Psoas muscle (tissue), 8 donors: ENCODE results near the gene ACVR2A. TPM values are rescaled to one million over a fixed set of nuclear protein-coding genes. Genes with fewer than 3 reads are reported as not detected.
A peak's percentile ranks its signal among the peaks of the same experiment; 100 is the strongest.

Experiments
- ATAC-seq, 4 donors: fragments of 200-7000 bp; cut with Tn5 transposase; one replicate each; pipeline ENCODE4 v1.9.1; 2020; ENCODE audit warnings: moderate library complexity in 3 of 4, mild to moderate bottlenecking in 2 of 4
- DNase-seq, 2 donors: peaks; one replicate each; pipeline ENCODE4 v3.0.0-alpha.2; 2020
- H3K27ac ChIP-seq: fragments of 200-600 bp; one replicate; pipeline ENCODE4 v1.8.0; 2022
- H3K27me3 ChIP-seq, 3 donors: fragments of 200-600 bp in 1 of 3; one replicate each; pipeline versions ENCODE4 v1.6.1 to v1.8.0; 2013 to 2022; ENCODE audit warnings: low read length in 2 of 3, mild to moderate bottlenecking in 2 of 3, moderate library complexity in 1 of 3; ENCODE audit not compliant: insufficient read depth in 3 of 3
- H3K36me3 ChIP-seq, 2 donors: fragments of 200-600 bp in 1 of 2; one replicate each; pipeline versions ENCODE4 v1.6.1 to v1.8.0; 2013 to 2022; ENCODE audit warnings: low read depth in 1 of 2, mild to moderate bottlenecking in 1 of 2, moderate library complexity in 1 of 2; ENCODE audit not compliant: insufficient read depth in 1 of 2
- H3K4me1 ChIP-seq: fragments of 200-600 bp; one replicate; pipeline ENCODE4 v1.8.0; 2022
- H3K4me3 ChIP-seq: fragments of 200-600 bp; one replicate; pipeline ENCODE4 v1.8.0; 2022; ENCODE audit warnings: mild to moderate bottlenecking
- H3K9me3 ChIP-seq: fragments of 200-600 bp; one replicate; pipeline ENCODE4 v1.8.0; 2022
- CTCF ChIP-seq: fragments of 200-600 bp; IDR thresholded peaks from one replicate; pipeline ENCODE4 v1.8.0; 2022; ENCODE audit warnings: antibody characterized with exemption
- WGBS, 3 donors: extraction: QIAGEN DNeasy Blood & Tissue Kit; methylation state at CpG; one replicate each; pipeline versions ENCODE4 v1.1.6 to v1.1.7; 2013; 5-methylcytosine and 5-hydroxymethylcytosine counted together
- intact Hi-C, 2 donors: fragments of 100-400 bp; cut with DNase I; formaldehyde crosslinking; loops; one replicate each; pipeline versions ENCODE4 v1.11.0 to v1.14.2; 2022
- polyA plus RNA-seq, 3 donors: library from polyadenylated mRNA; stranded (reverse); fragments of 200-250 nt; gene quantifications; one replicate each; pipeline ENCODE4 v1.2.3, GENCODE V29; 2013
- total RNA-seq, 4 donors: library from RNA; stranded (reverse); fragmentation: NEBNext Ultra II Directional in 2 of 4; extraction: Animal tissue kit (Norgen Biotek cat#: 25700) in 2 of 4; gene quantifications; one replicate each; pipeline versions ENCODE4 v1.2.1 to v1.2.4, GENCODE V29; 2021 to 2023
- donor health status: healthy with polysubstance abuse.
- donor health status: DM: no; HTN: no; CAD: no; lungs with moderate emphysema.
- donor health status: Bipolar disorder and iron deficiency.
- donor health status: healthy.
- donor health status: DM: yes; HTN: yes; CAD: no.
- donor health status: DM: no; HTN: no; CAD: no.
- donor health status: DM: no; HTN: no; CAD: no.
- donor health status: DM: yes; HTN: yes; CAD: no.

Gene ACVR2A
- total and polyA plus RNA-seq, 7 donors, result 3.0 to 12.3 (median 8.3) TPM

DNA sequence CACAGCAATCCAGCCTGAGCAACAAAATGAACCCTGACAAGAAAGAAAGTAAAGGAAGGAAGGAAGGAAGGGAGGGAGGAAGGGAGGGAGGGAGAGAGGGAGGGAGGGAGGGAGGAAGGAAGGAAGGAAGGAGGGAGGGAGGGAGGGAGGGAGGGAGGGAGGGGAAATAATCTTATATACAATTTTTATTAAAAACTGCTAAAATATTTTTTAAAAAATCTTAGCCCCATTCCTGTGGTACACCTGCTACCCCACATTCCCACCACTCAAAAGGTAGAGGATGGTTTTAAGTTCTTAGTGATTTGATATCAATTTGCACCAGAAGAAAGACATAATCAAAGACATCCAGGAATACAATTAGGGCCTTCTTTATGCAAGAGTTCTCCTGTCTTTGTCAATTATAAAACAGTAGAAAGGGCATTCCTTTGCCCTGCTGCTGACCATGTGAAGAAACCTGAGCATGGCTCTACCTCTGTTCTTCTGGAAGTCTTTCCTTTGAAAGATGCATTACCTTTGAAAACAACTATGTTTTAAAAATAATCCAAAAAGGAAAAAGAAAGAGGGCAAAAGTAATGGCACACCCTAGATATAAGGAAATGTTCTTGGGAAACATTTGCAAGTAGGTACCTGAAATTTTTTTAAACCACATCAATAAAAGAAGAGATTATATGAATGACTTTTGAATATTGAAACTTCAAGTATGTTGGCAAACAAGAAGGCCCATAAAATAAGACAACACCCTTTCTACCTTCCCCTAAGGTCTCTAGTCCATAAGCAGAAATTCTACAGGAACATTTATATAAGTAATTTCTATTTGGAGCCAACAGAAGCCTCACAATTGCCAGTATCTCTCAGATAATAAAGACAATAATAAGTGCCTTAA, 33.7 kb upstream of the ACVR2A start:
- H3K36me3 ChIP-seq, result no peaks in the 10 kb centered on the region
- intact Hi-C loops, result no loop called here
- H3K27ac ChIP-seq, result no peak overlapping the region
- no peak overlapping the region for H3K4me3 ChIP-seq
- H3K4me1 ChIP-seq, result no peaks in the 10 kb centered on the region
- ATAC-seq (no peak), DNase-seq (no peak)
- no peak for TF ChIP-seq CTCF
- H3K27me3 ChIP-seq, result no peaks in the 10 kb centered on the region
- H3K9me3 ChIP-seq, result no peaks in the 10 kb centered on the region

GRCh38 chr2:147818741-147819140, 26.1 kb upstream of the ACVR2A start:
- H3K27ac ChIP-seq, result no peak overlapping the region
- ATAC-seq (no peak), DNase-seq (no peak)
- no peak overlapping the region for H3K4me3 ChIP-seq
- H3K36me3 ChIP-seq, result no peaks in the 10 kb centered on the region
- TF ChIP-seq CTCF, result no peak
- intact Hi-C loops, result no loop called here
- whole genome bisulfite sequencing, 3 donors, result 84 to 96% (median 93%) methylated on average over 1 of the region's 1 CpG
- H3K4me1 ChIP-seq, result no peaks in the 10 kb centered on the region
- no peaks in the 10 kb centered on the region for H3K27me3 ChIP-seq
- peaks cover 11% of the 10 kb centered on the region for H3K9me3 ChIP-seq

DNA sequence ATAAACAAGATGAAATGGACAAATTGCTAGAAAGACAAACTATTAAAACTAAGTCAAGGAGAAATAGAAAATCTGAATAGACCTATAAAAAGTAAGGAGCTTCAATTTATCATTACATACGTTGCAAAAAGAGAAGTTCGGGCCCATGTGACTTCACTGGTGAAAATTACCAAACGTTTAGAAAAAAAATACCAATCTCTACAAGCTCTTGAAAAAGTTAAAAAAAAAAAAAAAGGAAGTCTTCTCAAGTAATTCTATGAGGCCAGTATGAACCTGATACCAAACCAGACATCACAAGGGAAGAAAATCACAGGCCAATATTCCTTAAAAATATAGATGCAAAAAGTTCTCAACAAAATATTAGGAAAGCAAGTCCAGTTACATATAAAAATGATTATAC, 20.2 kb upstream of the ACVR2A start:
- H3K4me3 ChIP-seq, result no peak overlapping the region
- H3K4me1 ChIP-seq, result no peaks in the 10 kb centered on the region
- 49 to 83% (median 57%) methylated on average over 3 of the region's 3 CpGs for WGBS, 3 donors
- ATAC-seq, result no peak
- no peak for TF ChIP-seq CTCF
- DNase-seq, result no peak
- peaks cover 13% of the 10 kb centered on the region for H3K9me3 ChIP-seq
- H3K27me3 ChIP-seq, result no peaks in the 10 kb centered on the region
- no peaks in the 10 kb centered on the region for H3K36me3 ChIP-seq
- intact Hi-C loops, result no loop called here
- H3K27ac ChIP-seq, result no peak overlapping the region

GRCh38 chr2:147826278-147827087, 18.3 kb upstream of the ACVR2A start:
- no peak for TF ChIP-seq CTCF
- Histone ChIP-seq H3K4me1 (no peaks in the 10 kb centered on the region), H3K4me3 (no peak overlapping the region), H3K9me3 (peaks cover 29% of the 10 kb centered on the region), H3K27me3 (no peaks in the 10 kb centered on the region), H3K36me3 (no peaks in the 10 kb centered on the region), H3K27ac (no peak overlapping the region)
- ATAC-seq (no peak), DNase-seq (peak in 1 of 2 donors; percentile 53)
- intact Hi-C loops, result no loop called here
- 96 to 98% (median 97%) methylated on average over 25 to 41 of the region's 41 CpGs for WGBS, 3 donors
